ENCODE results near the gene CDV3. TPM values are rescaled to one million over a fixed set of nuclear protein-coding genes. Genes with fewer than 3 reads are reported as not detected.

Gene CDV3
- total RNA-seq, 1 donor from 2014 or later: 90.2 TPM

- DNase-seq: no peak
Measured at GRCh38 chr3:133606902-133607301, 33.4 kb downstream of the CDV3 start.

DNA sequence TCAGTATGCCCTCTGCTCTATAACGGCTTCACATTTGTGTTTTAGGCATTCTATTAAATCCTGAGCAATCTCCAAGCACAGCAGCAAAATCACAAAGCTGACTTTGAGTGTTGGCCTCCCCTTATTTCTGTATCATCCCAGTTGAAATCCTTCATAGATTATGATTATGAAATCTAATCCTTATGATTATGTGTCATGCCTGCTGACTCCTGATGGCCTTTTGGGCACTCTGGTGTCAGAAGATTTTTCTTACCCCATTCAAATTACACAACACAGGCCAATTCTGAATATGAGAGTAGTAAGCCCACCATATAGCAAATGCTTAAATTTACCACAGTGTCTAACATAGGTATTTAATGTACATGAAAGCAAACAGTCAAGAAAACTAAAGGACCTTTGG lies 34.3 kb downstream of the CDV3 start:
- DNase-seq: no peak

DNA sequence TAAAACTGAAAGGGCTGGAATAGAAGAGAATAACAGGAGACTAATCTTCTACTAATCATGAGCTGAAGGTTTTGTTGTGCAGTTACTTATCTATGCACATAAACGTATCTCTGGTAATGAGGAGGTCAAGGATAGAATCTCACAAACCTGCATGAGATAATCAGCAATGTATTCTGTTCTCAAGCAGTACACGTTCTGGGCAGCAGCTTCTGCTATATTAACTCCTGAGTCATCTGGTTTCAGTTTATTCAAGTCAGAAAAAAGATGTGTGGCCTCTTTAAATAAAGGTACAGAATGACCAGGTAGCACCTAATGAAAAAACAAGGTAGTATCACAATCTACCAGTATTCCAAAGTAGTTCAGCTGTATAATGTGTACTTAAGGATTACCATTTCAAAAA lies 34.9 kb downstream of the CDV3 start:
- DNase-seq: no peak

DNA sequence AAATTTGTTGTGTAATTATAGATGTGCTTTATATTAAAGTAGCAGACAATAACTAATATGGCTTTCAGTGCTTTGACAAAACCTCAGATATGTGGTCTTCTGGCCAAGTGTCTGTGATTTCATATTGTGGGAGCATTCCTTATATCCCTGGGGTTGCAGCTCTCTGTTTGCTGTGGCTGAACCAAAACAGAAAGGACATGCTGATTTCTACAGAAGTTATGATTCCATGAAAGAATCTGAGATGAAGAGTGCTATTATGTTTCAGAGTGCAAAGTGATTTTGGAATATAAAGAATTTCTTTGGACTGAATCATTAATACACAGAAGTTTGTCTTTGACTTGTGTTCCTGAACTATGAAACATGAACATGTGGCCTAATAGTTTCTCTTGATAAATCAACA lies 36.5 kb downstream of the CDV3 start:
- DNase-seq: peak; percentile 1

DNA sequence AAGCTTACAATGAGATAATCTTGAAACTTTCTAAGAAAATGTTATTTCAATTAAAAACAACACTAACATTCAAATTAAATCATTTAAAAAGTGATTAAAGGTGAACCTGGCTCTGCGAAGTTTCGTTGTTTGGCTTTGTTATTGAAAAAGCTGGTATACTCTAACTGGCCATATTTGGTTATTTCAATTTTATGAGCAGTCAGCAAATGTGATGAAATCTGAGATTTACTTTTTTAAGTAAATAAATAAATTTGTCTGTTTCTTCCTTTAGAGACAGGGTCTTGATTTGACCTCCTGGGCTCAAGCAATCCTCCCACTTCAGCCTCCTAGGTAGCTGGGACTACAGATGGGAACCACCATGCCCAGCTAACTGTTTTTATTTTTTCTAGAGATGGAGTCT lies 38.0 kb downstream of the CDV3 start:
- no peak for DNase-seq

DNA sequence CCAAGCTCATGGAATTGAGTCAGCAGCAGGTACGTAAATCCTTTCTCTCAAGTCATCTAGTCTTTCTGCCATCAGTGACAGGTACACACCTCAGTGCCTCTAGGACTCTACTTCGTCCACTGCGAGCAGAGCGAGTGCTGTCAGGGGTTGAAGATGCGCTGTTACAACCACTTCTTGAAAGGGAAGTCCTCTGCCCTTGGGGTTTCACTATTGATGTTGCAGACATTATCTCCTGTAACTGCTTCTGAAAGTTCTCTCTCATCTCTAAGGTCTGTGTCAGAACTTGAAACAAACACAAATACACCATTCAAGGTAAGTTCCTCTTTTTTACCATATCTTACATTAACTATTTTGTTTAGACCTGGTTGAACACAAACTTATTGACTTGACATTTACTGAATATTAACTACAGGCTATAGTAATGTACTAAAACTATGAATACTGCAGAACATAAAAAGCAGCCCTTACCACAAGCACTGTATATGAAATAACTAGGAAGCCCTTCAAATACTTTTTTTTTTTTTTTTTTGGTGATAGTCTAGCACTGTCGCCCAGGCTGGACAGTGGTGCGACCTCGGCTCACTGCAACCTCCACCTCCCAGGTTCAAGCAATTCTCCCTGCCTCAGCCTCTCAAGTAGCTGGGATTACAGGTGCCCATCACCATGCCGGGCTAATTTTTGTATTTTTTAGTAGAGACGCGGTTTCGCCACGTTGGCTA lies 46.7 kb downstream of the CDV3 start:
- DNase-seq: no peak

DNA sequence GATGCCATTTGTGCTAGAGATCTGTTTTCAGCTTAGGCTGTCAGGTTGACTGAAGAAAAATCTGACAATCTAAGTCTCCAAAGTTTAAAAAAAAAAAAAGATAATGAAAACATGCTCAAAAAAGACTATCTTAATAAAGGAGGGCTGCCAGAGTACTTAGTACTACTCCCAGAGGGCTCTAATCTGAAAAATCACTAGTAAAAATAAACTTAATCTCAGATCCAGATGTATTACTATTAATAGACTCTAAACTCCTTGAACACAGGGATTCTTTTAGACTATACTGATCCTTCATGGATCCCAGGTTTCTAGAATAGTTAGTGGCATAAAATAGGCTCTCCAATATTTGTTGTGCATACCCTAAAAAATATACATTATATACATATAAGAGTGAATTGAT lies 54.3 kb downstream of the CDV3 start:
- DNase-seq: no peak

GRCh38 chr3:133629146-133629545 lies 55.7 kb downstream of the CDV3 start:
- no peak for DNase-seq

GRCh38 chr3:133633439-133633838 lies 60.0 kb downstream of the CDV3 start:
- no peak for DNase-seq

Small RNAs within 50 kb of the gene (small RNA-seq; reads per million reads assigned to genes)
- not detected for gene AC022296.2 (ENCODE audit: low replicate concordance)
- gene RF00438 (ENCODE audit: low replicate concordance): not detected

Other genes starting within 250 kb of the CDV3 start
- gene BFSP2, start 173.6 kb upstream of the CDV3 start, total RNA-seq: not detected
- gene TOPBP1, start 88.3 kb downstream of the CDV3 start, total RNA-seq: 39.6 TPM
- gene TF, start 172.7 kb downstream of the CDV3 start, total RNA-seq: 43.0 TPM
- gene SRPRB, start 232.1 kb downstream of the CDV3 start, total RNA-seq: 33.2 TPM